Left ventricle myocardium superior (tissue), 1 donor: ENCODE measurements around the gene LYL1. TPM values are rescaled to one million over a fixed set of nuclear protein-coding genes. Genes with fewer than 3 reads are reported as not detected.

Experiments
- ATAC-seq: fragments of 200-7000 bp; cut with Tn5 transposase; one replicate; pipeline ENCODE4 v1.9.1; 2020; ENCODE audit warnings: mild to moderate bottlenecking, moderate library complexity
- DNase-seq: peaks from one replicate; pipeline ENCODE4 v3.0.0-alpha.2; 2020
- intact Hi-C: fragments of 100-400 bp; cut with micrococcal nuclease; formaldehyde crosslinking; loops from one replicate; pipeline ENCODE4 v1.11.0; 2022
- total RNA-seq: library from RNA; stranded (reverse); fragmentation: NEBNext Ultra II Directional; extraction: Animal tissue kit (Norgen Biotek cat#: 25700); gene quantifications from one replicate; pipeline ENCODE4 v1.2.1, GENCODE V29; 2021
- donor health status: DM: no; HTN: yes; CAD: no; lungs with severe emphysema.

The LYL1 gene
- total RNA-seq, 1 donor from 2014 or later, result 8.8 TPM

DNA sequence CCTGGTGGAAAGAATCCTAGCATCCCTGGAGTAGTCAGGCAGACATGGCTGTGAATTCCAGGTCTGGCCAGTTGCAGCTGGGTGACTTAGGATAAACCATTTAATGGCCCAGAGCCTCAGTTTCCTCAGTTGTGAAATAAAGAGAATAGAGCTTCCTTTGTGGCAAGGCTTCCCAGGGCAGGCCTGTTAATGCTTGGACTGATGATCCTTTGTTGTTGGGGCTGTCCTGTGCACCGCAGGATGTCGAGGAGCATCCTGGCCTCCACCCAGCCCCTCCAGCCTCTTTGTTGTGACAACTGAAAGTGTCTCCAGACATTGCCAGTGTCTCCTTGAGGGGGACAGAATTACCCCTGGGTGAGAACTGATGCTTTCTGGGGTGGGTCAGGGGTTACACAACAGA lies 16.3 kb downstream of the LYL1 start:
- ATAC-seq, result no peak
- intact Hi-C loops, result loop anchor here (5.0 kb wide), 1 partner anchor 104 kb away; no protein-coding TSS in a partner anchor
- DNase-seq, result no peak

DNA sequence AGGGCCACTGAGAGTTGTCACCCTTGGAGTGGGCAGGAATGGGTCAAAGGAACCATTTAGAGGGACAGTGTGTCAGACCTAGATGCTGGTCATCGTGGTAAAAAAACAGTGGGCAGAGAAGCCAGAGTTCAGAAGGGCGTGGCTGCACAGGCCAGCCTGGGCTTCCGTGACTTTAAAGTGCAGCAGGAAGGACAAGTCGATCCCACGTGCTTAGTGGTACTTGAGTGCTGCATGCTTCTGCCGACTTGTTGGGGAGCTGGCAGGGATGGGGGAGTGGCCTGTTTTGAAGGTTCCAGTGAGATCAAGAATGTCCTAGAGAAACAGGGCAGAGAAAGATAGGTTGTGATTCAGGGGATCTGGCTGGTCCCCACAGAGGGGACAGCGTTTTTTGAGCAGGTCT lies 17.0 kb downstream of the LYL1 start:
- ATAC-seq, result peak; percentile 44
- intact Hi-C loops, result loop anchor here (5.0 kb wide), 1 partner anchor 103 kb away; no protein-coding TSS in a partner anchor
- DNase-seq, result no peak

DNA sequence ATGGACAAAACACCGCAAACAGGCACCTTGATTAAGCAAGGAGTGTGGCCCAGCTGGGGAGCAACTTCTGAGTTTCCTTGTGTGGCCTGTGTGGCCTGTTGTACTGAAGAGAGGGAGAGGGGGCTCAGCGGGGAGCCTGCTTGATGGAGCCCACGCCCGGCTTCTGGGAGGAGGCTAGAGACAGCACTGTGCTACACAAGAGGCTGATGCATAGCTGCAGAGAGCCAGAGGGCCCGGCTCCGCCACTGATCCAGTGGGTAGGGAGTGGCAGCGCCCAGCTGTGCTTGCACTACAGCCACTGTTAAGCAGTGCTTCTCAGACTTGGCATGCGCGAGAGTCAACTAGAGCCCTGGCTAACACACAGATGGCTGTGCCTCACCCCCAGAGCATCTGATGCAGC lies 19.0 kb downstream of the LYL1 start:
- intact Hi-C loops, result no loop called here
- ATAC-seq, result no peak
- no peak for DNase-seq

DNA sequence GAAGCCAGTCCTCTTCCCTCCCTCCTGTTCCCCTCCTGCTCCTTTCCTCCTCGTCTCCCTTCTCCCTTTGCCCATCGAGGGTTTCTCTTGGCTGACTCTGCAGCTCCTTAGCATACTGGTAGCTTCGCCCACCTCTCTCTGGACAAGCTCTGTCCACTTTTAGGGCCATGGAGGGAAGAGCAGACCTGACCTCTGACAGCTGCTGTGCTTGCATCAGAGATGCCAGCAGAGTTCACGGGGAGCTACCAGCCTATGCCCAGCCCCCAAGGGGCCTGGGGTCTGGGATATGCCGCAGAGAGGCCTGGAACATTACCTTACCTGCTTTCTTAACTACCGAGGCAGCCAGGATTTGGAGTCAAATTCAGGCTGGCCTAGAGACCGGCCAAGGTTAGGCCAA lies 19.7 kb downstream of the LYL1 start:
- DNase-seq (no peak), ATAC-seq (no peak)
- intact Hi-C loops, result no loop called here

DNA sequence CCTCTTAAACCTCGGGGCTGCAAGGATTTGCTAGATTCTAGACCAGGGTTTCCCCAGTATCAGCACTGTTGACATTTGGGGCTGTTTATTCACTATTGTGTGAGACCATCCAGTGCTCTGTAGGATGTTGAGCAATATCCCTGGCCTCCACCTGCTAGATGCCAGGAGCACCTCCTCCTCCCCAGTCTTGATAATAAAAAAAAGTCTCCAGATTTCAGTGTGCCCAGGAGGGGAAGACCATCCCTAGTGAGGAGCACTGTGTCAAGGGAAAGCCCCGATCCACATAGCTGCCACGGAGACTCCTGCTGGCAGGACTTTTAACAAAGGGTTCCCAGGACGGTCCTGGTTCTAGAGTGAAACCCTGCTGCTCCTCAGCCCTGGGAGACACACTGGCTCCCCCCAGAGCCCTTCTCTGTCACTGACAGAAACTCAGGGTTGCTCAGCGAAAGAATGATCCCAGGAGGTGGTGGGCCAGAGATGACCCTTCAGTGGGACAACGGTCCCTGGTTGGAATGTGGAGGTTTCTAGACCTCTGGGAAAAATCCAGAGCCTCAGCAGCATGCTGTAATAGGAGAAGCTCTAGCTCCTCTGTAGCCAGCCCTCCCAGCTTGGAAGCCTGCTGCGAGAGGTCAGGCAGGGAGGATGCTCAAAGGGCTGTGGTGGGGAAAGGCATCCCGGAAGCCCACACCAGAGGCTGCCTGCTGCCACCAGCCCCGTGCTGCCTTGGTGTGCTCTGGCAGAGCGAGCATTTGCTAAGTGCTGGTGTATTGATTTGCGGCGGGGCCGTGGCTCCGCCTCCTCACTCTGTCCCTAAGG lies 20.3 kb downstream of the LYL1 start:
- ATAC-seq, result peak; percentile 58
- no peak for DNase-seq
- intact Hi-C loops, result no loop called here

DNA sequence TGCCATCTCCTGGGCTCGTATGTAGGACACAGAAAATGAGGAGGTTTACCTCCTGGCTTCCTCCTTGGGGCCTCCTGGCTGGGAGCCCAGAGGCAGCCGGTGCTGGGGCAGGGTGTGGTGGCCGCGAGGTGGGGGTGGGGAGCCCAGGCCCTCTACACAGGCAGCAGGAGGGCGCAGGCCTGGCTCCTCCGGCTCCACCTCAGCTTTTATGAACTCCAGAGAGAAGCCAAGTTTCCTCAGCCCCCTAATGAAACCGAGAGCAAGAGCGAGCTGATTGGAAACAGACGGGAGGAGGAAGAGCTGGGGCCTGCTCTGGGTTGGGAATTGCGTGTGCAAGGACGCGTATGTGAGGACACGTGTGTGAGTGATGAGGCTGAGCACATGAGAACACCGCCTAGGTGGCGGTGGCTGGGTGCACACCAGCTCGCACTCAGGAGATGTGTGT lies 23.1 kb downstream of the LYL1 start:
- peak; percentile 54 for ATAC-seq
- peak; percentile 76 for DNase-seq
- intact Hi-C loops, result no loop called here

DNA sequence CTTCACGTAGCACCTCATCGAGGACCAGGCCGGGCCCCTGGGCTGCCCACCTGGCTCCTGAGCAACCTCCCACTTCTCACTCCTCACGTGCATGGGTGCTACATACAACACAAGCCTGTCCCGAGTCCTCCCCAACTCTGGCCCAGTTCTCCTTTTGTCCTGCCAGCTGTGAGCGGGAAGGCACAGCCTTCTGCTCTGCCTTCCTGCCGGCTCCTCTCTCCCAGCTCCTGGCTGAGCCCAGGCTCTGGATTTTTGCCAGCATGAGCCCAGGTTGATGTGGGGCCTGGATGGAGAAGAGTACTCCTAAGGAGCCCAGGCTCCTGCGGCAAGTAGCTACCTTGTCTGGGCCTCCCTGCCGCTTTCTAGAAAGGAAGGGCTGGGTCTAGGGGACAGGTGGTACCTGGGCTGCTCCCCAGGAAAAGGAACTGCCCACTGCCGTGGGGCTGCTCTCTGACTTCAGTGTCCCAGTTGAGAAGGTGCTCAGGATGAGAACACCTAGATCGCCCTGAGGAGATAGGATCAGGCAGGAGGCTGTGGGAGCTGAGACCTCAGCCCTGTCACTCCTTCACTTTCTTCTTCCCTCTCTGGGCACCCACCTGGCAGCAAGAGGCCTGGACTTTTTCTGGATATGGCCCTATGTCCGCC lies 23.6 kb downstream of the LYL1 start:
- DNase-seq (peak; percentile 73), ATAC-seq (peak; percentile 55)
- intact Hi-C loops, result no loop called here

DNA sequence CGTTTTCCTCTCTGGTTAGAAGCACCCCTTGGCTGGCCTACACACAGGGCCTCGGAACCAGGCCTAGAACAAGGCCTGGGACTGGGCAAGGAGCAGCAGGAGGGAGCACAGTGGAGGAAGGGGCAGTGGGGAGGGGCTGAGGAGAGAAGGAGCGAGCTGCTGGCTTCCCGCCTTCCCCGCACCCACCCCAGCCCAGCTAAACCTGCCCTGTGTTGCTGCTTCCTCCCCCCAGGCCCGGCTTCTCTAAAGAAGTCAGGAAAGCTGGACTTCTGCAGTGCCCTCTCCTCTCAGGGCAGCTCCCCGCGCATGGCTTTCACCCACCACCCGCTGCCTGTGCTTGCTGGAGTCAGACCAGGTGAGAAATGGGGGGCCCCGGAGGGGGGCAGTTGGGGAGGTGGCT lies 24.3 kb downstream of the LYL1 start:
- no peak for DNase-seq
- ATAC-seq, result no peak
- intact Hi-C loops, result no loop called here

DNA sequence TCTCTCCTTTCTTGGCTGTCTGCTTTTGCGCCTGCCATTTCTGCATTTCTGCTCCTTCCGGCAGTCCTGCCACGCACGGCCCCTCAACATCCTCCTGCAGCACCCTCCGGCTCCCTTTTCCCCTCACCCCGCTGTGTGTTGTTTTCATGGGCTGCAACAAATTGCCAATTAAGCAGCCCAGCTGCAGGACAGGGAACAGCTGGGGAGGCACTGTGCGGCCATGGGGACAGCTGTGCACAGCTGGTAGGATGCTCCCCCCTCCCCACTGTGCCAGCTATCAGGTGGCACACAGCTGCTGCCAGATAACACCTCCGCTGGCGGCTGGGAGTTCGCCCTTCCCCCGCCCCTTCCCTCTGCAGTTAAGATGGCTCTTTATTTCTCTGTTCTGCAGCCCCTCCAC lies 25.4 kb downstream of the LYL1 start:
- intact Hi-C loops, result no loop called here
- ATAC-seq, result peak; percentile 11
- no peak for DNase-seq

DNA sequence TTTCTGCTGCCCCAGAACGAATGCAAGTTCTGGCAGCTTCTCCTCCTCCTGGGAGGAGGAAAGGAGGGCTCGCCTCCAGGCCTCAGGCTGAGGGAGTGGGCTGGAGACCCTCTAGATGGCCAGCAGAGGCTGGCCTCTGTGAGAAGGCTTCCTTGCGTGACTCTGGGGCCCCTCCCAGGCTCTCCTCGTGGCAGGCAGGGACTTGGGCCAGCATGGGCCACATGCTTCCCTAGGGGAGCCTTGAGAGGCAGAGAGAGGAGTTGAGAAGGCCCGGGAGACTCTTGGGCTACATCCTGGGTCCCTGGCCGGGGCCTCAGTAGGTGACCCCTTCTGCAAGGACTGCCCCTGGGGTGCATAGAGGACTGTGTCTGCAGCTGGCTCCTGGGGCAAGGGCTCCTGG lies 25.9 kb downstream of the LYL1 start:
- intact Hi-C loops, result no loop called here
- peak; percentile 8 for ATAC-seq

DNA sequence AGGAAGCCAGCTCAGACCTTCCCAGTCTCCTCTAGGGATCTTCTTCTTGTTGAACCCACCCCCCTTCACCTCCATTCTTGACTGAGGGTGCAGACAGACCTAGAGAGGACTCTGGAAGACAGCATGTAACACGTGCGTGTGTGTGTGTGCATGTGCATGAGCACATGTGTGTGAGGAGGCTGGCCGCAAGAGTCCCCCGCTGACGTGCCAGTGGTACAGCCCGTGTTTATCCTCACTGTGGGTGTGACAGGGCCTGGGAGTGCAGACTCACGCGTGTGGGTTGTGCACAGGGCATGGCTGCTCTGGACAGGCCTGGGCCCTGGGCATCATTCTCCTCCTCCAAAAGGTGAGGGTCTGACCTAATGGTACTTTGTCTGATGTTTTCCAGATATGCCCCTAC lies 26.3 kb downstream of the LYL1 start:
- DNase-seq (no peak), ATAC-seq (no peak)
- intact Hi-C loops, result no loop called here

More for the DNA sequence above, 25.9 kb downstream of the LYL1 start:
- no peak for DNase-seq

DNA sequence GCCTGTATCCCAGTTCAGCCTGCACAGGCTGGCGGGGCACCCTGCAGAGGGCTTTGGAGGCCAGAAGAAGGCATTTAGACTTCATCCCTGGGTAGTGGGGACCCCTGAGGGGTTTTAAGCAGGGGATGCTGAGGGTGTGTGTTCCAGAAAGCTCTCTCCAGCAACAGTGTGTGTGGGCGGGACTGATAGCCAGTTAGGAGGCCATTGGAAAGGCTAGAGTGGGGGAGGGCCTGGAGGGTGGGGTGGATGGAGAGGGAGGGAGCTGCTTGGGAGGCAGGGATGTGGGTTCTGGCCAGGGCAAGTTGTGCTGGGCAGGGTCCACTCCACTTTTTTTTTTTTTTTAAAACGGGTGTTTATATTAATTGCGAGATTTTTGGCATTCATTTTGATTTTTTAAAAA lies 28.3 kb downstream of the LYL1 start:
- DNase-seq, result no peak
- no peak for ATAC-seq
- intact Hi-C loops, result no loop called here

DNA sequence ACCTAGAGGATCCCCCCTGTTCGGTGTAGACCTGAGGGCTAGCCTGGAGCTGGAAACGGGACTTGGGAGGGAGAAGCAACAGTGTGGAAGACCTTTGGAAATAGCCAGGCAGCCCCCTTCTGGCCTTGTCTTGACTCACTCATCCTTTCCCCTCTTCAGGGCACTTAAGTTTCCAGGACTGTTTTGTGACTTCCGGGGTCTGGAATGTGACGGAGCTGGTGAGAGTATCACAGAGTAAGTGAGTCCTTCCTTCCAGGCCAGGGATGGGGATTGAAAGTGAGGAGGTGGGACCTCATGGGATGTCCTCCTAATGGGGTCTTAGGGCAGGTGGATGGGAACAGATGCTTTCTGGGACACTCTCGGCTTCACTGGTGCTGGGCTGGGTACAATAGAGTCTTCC lies 29.4 kb downstream of the LYL1 start:
- ATAC-seq, result no peak
- DNase-seq, result no peak
- intact Hi-C loops, result no loop called here

DNA sequence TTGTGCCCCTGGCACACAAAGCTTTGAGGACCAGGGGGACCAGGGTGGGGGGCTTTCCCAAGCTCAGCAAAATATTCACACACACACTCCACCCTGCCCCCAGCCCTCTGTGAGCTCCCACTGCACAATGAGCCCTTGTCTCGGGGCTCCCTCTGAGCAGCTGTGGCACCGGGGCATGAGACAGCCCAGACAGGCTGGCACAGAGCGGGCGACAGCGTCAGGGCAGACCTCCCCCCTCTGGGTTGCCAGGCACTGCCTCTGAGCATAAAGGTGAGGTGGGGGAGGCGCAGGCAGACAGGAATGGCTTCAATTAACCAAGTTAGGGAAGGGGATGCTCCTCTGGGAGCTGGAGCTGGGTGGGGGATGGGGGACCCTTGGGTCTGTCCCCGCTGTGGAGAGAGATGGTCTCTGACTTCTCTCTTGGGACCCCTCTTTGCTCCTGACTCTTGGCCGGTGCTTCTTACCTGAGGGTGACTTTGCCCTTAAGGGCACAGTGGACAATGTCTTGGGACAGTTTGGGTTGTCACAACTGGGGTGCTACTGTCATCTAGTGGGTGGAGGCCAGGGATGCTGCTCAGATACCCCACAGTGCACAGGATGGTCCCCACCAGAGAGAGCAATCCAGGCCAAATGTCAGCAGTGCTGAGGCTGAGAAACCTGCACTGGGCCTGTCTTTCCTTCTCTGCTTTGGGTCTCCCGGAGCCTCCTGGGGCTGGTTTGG lies 30.3 kb downstream of the LYL1 start:
- ATAC-seq (peak; percentile 6), DNase-seq (no peak)
- intact Hi-C loops, result no loop called here

DNA sequence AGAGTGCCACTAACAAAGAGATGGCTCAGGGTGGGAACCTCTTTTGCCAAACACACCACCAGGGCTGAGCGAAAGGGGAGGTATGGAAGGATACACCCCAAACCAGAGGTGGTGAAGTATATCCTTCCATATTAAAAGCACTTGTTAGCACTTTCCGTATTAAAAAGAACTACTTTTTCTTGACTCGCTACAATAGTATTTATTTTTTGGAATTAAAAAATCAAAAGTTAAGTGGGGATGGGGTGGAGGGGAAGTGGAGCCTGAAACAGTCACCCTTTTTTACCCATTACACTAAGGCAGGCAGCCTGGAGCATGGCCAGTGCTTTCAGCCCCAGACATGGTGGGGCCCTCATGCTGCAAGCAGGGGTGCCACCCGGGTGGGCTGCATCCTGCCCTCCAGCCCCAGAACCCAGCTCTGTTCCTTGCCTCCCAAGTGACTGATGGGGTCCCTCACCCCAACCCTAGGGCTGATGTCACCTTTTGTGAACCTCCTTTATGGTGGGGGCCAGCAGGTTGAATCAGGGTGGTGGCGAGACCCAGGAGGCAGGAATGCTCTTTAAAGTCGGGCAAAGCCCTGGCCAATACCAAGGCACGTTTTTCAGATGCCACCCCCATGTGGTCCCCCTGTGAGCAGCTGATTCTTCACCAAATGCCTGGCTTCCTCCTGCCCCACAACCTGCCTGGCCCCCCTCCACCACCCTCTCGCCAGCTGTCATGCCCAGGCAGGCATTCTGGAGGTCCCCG lies 31.0 kb downstream of the LYL1 start:
- no peak for DNase-seq
- ATAC-seq, result no peak
- intact Hi-C loops, result no loop called here

DNA sequence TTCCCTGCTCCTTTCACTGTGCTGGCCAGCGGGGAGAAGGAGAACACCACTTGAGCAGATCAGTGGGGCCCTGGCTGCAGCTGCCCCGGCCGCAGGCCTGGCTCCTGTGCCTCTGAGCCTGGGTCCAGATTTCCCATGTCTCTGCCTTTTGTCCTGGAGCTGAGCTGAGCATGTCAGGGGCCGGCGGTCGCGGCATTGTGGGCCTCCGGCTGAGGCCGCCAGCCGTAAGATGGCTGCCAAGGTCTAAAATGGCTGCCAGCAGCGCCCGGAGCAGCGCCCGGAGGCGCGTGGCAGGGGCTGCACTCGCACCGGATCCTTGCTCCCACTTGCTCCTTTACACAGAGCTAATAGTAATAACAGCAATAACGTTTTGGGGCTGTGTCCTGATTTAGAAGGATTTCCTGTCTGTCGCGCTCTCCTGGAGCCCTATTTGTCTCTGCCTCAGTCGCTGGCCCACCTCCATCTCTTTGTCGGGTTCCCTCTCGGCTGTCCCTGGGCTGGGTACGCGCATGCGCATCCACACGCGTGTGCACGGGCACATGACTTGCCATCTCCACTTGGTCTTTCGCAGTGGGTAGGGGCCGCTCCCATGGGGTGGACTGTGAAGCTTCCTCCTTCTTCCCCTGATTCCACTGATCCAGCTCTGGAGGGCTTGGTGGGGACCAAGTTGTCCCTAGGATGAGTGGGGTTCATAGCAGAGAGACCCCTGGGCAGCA lies 32.1 kb downstream of the LYL1 start:
- DNase-seq (no peak), ATAC-seq (no peak)
- intact Hi-C loops, result no loop called here

DNA sequence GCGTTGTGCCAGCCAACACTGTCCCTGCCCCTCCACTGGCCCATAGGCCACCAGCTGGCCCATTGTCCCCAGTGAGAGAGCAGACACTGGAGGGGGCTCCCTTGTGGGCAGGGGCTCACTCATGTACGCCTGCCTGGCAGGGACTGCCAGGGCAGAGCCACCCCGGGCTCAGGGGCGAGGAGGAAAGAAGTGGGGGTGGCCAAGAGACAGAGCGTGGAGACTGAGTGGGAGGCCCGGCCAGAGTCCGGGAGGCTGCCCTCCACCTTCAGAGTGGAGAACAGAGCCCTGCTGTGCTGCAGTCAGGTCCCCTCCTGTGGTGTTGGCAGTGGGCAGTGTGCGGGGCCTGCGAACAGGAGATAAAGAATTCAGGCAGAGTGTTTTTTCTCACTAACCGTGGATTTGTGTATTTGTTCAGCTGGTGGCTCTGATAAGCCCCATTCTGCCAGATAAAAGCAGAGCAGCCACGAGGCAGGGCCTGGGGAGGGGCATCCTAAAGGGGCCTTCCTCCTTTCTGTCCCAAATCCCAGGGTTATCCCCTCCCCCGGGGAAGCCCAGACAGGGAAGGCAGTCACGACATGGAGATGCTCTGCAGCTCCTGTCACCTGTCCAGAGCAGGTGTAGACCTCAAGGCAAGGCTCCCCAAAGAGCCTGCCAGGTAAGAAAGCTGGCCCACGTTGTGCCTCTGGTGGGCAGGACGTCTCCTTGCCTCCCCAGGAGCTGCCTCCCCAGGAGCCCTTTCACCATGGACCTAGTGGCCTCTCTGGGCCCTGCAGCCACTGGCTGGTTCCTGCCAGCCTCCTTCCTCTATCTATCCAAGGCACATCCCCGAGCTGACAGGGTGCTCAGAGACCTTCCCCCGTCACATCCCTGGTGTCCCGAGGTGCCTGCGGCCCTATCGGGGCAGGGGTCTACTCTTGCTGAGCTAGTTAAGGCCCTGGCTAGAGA lies 33.0 kb downstream of the LYL1 start:
- intact Hi-C loops, result no loop called here

More for the DNA sequence above, 33.0 kb downstream of the LYL1 start:
- no peak for DNase-seq
- no peak for ATAC-seq
